Gastrocnemius medialis (tissue), 4 donors: ENCODE measurements around the gene SNRPD3. TPM values are rescaled to one million over a fixed set of nuclear protein-coding genes. Genes with fewer than 3 reads are reported as not detected.

Experiments used
- ATAC-seq, 2 donors: fragments of 150-250 bp; one replicate each; pipeline ENCODE4 v1.9.1; 2016
- DNase-seq, 2 donors: peaks; one replicate each; pipeline ENCODE4 v3.0.0-alpha.2; 2019
- H3K27ac ChIP-seq, 4 donors: fragments of 200-600 bp; sonication (generic); 1 replicate in 1 of 4; 2 replicates in 3 of 4; pipeline ENCODE4 v1.5.1; 2016 to 2018; ENCODE audit warnings: mild to moderate bottlenecking in 2 of 4, moderate library complexity in 1 of 4
- H3K27me3 ChIP-seq, 3 donors: fragments of 200-600 bp; sonication (generic) in 2 of 3; 1 replicate in 1 of 3; 2 replicates in 2 of 3; pipeline versions ENCODE4 v1.5.1 to v1.6.0; 2016 to 2019; ENCODE audit warnings: mild to moderate bottlenecking in 1 of 3, moderate library complexity in 1 of 3
- H3K36me3 ChIP-seq, 2 donors: fragments of 200-600 bp; sonication (generic) in 1 of 2; one replicate each; pipeline ENCODE4 v1.5.1; 2017 to 2018
- H3K4me1 ChIP-seq, 2 donors: fragments of 200-600 bp; sonication (generic) in 1 of 2; one replicate each; pipeline ENCODE4 v1.5.1; 2016 to 2017; ENCODE audit warnings: mild to moderate bottlenecking in 2 of 2
- H3K4me3 ChIP-seq, 4 donors: fragments of 200-600 bp; sonication (generic) in 3 of 4; 1 replicate in 1 of 4; 2 replicates in 3 of 4; pipeline ENCODE4 v1.5.1; 2016 to 2019; ENCODE audit warnings: mild to moderate bottlenecking in 2 of 4
- H3K9me3 ChIP-seq, 3 donors: fragments of 200-600 bp; sonication (generic) in 2 of 3; 1 replicate in 1 of 3; 2 replicates in 2 of 3; pipeline ENCODE4 v1.5.1; 2016 to 2019
- POLR2A ChIP-seq, 2 donors: fragments of 450-650 bp; IDR thresholded peaks; one replicate each; pipeline ENCODE4 v1.6.1; 2017; ENCODE audit warnings: antibody characterized with exemption in 2 of 2, mild to moderate bottlenecking in 2 of 2, moderate library complexity in 2 of 2
- in situ Hi-C, 4 donors: fragments of 200-750 bp; cut with MboI; loops; one replicate each; pipeline versions ENCODE4 v1.15.0 to v1.8.0; 2017; ENCODE audit warnings: low sequenced_read_pairs in 4 of 4
- intact Hi-C: fragments of 100-400 bp; cut with DNase I; formaldehyde crosslinking; loops from one replicate; pipeline ENCODE4 v1.15.1; 2023; ENCODE audit warnings: low total_unique reads
- total RNA-seq, 4 donors: library from RNA; depleted of rRNA; stranded (reverse); fragments of >200 nt; gene quantifications; one replicate each; pipeline versions ENCODE4 v1.1.0 to v1.2.3, GENCODE V29; 2016
- TF ChIP-seq, protein P1 (sequence below), 5 experiments: fragments of 450-650 bp in 3 of 5; fragments of 200-600 bp in 2 of 5; sonication (generic) in 2 of 5; IDR thresholded peaks in 4 of 5; conservative IDR thresholded peaks in 1 of 5; 1 replicate in 4 of 5; 2 replicates in 1 of 5; pipeline ENCODE4 v1.5.1; 2016 to 2019; ENCODE audit warnings: antibody characterized with exemption in 5 of 5, mild to moderate bottlenecking in 3 of 5, moderate library complexity in 3 of 5

The SNRPD3 gene
- total RNA-seq, 4 donors from 2014 or later, result 119 to 166 (median 145) TPM

DNA sequence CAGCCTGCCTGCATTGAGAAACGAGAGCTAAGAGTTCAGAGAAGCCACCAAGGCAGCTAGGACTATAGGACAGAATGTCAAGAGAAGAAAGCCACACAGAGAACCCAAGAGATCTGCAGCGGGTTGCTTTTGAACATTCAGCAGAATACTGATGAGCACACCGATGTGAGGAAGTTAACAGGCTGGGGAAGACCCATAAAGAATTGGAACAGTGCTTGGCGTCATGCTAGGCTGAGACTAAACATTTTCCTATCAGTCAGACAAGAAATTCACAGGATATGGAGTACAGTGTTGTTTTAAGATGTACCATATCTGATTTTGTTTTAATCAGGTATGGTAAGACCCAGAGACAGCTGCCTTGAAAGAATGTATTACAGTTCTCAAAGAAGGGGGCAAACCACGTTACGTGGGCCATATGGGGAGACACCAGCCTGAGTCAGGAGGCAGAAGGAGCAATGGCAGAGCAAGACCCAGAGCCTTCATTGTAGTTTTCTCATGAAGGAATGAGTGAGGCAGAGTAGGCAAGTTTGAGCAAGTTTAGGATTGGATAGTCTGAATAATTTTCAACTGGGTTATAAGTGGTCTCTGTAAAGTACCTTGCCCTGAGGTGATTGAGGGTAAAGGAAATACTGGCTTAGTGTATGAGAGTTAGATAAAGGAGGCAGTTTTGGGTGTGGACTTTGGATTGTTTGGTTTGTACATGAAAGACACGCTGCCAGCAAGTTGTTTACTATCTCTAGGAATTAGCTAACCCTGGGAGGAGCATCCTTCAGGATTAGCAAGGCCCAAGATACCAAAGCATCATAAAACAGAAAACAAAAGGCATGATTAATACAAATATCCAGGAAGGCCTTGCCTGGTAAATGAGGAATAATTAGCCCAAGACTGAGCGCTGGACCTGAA, 22.8 kb downstream of the SNRPD3 start:
- Histone ChIP-seq H3K27ac (no peak overlapping the region), H3K27me3 (no peaks in the 10 kb centered on the region)
- TF ChIP-seq, protein P1, sequence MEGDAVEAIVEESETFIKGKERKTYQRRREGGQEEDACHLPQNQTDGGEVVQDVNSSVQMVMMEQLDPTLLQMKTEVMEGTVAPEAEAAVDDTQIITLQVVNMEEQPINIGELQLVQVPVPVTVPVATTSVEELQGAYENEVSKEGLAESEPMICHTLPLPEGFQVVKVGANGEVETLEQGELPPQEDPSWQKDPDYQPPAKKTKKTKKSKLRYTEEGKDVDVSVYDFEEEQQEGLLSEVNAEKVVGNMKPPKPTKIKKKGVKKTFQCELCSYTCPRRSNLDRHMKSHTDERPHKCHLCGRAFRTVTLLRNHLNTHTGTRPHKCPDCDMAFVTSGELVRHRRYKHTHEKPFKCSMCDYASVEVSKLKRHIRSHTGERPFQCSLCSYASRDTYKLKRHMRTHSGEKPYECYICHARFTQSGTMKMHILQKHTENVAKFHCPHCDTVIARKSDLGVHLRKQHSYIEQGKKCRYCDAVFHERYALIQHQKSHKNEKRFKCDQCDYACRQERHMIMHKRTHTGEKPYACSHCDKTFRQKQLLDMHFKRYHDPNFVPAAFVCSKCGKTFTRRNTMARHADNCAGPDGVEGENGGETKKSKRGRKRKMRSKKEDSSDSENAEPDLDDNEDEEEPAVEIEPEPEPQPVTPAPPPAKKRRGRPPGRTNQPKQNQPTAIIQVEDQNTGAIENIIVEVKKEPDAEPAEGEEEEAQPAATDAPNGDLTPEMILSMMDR (IDR thresholded peaks at IDR 0.05 in 4 of 5, conservative IDR thresholded peaks at IDR 0.05 in 1 of 5), result no peak
- no peak for TF ChIP-seq POLR2A (IDR thresholded peaks at IDR 0.05)

DNA sequence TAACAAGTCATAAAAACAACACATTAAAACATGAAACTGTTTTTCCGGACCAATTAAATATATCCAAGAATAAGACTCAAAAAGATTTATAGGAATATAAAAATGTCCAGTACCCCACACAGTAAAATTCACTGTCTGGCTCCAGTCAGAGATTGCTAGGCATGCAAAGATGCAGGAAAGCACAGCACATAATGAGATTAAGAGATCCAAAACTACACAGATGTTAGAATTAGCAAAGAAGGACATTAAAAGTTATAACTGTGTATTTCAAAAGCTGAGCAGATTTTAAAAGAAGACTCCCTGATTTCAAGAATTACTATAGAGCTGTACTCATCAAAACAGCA, 23.4 kb downstream of the SNRPD3 start:
- no peak overlapping the region for H3K4me3 ChIP-seq
- peaks cover 0 to 6% of the 10 kb centered on the region in 2 donors for H3K36me3 ChIP-seq
- ATAC-seq, result no peak
- no peaks in the 10 kb centered on the region for H3K27me3 ChIP-seq
- DNase-seq, result no peak
- H3K4me1 ChIP-seq, result no peaks in the 10 kb centered on the region
- intact Hi-C loops, result no loop called here
- TF ChIP-seq POLR2A (IDR thresholded peaks at IDR 0.05), result no peak
- TF ChIP-seq, protein P1 (IDR thresholded peaks at IDR 0.05 in 4 of 5, conservative IDR thresholded peaks at IDR 0.05 in 1 of 5), result no peak
- no peak overlapping the region for H3K27ac ChIP-seq
- no peaks in the 10 kb centered on the region for H3K9me3 ChIP-seq
- in situ Hi-C loops, result no loop called here

More for the DNA sequence above, 22.8 kb downstream of the SNRPD3 start:
- no peaks in the 10 kb centered on the region for H3K4me1 ChIP-seq
- no peaks in the 10 kb centered on the region for H3K9me3 ChIP-seq
- DNase-seq (no peak), ATAC-seq (no peak)
- intact Hi-C loops (no loop called here), in situ Hi-C loops (no loop called here)
- no peak overlapping the region for H3K4me3 ChIP-seq
- H3K36me3 ChIP-seq, result peaks cover 0 to 13% of the 10 kb centered on the region in 2 donors

DNA sequence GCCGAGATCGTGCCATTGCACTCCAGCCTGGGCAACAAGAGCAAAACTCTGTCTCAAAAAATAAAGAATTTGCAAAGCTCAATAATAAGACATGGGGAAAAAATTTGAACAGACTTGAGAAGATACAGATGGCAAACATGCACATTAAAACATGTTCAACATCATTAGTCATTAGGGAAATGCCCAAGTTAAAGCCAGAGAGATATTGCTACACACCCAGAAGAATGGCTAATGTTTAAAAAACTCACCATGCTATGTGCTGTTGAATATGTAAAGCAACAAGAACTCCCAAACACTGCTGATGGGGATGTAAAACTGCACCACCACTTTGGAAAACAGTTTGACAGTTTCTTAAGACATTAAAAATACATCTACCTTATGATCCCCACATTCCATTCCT, 24.5 kb downstream of the SNRPD3 start:
- H3K9me3 ChIP-seq, result no peaks in the 10 kb centered on the region
- in situ Hi-C loops, result no loop called here
- no peak overlapping the region for H3K27ac ChIP-seq
- H3K4me3 ChIP-seq, result no peak overlapping the region
- no peaks in the 10 kb centered on the region for H3K36me3 ChIP-seq
- TF ChIP-seq POLR2A (IDR thresholded peaks at IDR 0.05), result no peak
- TF ChIP-seq, protein P1 (IDR thresholded peaks at IDR 0.05 in 4 of 5, conservative IDR thresholded peaks at IDR 0.05 in 1 of 5), result no peak
- ATAC-seq (no peak), DNase-seq (no peak)
- H3K4me1 ChIP-seq, result no peaks in the 10 kb centered on the region
- no peaks in the 10 kb centered on the region for H3K27me3 ChIP-seq
- intact Hi-C loops, result no loop called here

DNA sequence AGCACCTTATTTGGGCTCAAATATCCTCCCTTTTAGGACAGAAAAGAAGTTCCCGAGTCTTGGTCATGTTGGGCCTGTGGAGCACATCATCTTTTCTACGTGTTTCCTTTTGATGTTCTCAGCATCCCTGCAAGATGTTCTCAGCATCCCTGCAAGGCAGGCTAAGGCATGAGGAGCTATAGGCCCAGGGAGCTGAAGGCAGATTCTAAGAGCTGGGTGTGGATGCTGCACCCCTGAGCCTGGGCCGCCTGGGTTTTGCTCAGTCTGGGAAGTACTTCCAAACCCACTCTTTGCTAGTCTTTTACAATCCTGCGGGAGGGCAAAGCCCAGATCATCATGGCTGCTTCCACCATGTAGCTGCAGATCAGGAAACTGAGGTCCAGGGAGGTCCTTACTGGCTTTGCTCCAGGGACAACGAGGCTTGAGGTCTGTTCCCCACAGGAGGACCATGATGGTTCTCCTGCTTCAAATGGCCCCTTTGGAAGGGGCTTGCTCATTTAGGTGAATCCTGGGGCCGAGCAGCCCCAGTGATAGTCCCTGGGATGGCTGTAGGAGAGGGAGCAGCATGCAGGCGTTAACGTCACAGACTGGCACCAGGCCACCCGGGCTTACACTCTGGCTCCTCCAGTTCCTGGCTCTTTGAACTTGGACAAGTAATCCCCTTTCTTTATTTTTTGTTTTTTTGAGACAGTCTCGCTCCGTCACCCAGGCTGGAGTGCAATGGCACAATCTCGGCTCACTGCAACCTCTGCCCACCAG, 26.4 kb downstream of the SNRPD3 start:
- no peaks in the 10 kb centered on the region for H3K9me3 ChIP-seq
- H3K4me1 ChIP-seq, result no peaks in the 10 kb centered on the region
- ATAC-seq (no peak), DNase-seq (no peak)
- no peak overlapping the region for H3K27ac ChIP-seq
- no peaks in the 10 kb centered on the region for H3K27me3 ChIP-seq
- no peaks in the 10 kb centered on the region for H3K36me3 ChIP-seq
- H3K4me3 ChIP-seq, result no peak overlapping the region
- TF ChIP-seq, protein P1 (IDR thresholded peaks at IDR 0.05 in 4 of 5, conservative IDR thresholded peaks at IDR 0.05 in 1 of 5), result no peak
- TF ChIP-seq POLR2A (IDR thresholded peaks at IDR 0.05), result no peak
- in situ Hi-C loops (no loop called here), intact Hi-C loops (no loop called here)
